GM21528 (cell line): ENCODE data around the gene MYO15B.

Experiments used
- ATAC-seq: cut with Tn5 transposase; IDR thresholded peaks from one replicate; pipeline ENCODE4 v1.9.1; 2021; ENCODE audit warnings: mild to moderate bottlenecking, moderate library complexity; ENCODE audit not compliant: unreplicated experiment, low FRiP score

The MYO15B gene

GRCh38 chr17:75650874-75651273, 63.3 kb downstream of the MYO15B start:
- no peak for ATAC-seq

GRCh38 chr17:75652341-75652740, 64.7 kb downstream of the MYO15B start:
- ATAC-seq: no peak

- no peak for ATAC-seq
Measured at GRCh38 chr17:75652934-75653549, 65.4 kb downstream of the MYO15B start.

- ATAC-seq: no peak
Measured at GRCh38 chr17:75654176-75654575, 66.6 kb downstream of the MYO15B start.

GRCh38 chr17:75658237-75658636, 70.6 kb downstream of the MYO15B start:
- no peak for ATAC-seq

GRCh38 chr17:75661531-75661930, 73.9 kb downstream of the MYO15B start:
- ATAC-seq: no peak

- no peak for ATAC-seq
Measured at GRCh38 chr17:75662511-75662910, 74.9 kb downstream of the MYO15B start.

GRCh38 chr17:75664099-75664549, 76.5 kb downstream of the MYO15B start:
- ATAC-seq: peak; percentile 76

GRCh38 chr17:75665981-75666380, 78.4 kb downstream of the MYO15B start:
- ATAC-seq: no peak

GRCh38 chr17:75666959-75667790, 79.6 kb downstream of the MYO15B start, which contains the start of the genes RECQL5 and SAP30BP:
Gene RECQL5, minus strand, starts transcription at chr17:75667154. Its CDS starts 597 bp downstream, at chr17:75666557.
Gene SAP30BP, plus strand, starts transcription at chr17:75667338. Its CDS starts 35 bp downstream, at chr17:75667373.
- ATAC-seq: peak; percentile 63

GRCh38 chr17:75667825-75668224, 80.2 kb downstream of the MYO15B start:
- no peak for ATAC-seq

- no peak for ATAC-seq
Measured at GRCh38 chr17:75668489-75668888, 80.9 kb downstream of the MYO15B start.

- no peak for ATAC-seq
Measured at GRCh38 chr17:75670868-75671267, 83.3 kb downstream of the MYO15B start.

GRCh38 chr17:75672011-75672410, 84.4 kb downstream of the MYO15B start:
- no peak for ATAC-seq

- no peak for ATAC-seq
Measured at GRCh38 chr17:75673487-75673886, 85.9 kb downstream of the MYO15B start.
